Erythroblast (primary cell): ENCODE data around the gene KDR.

Experiments
- GATA1 ChIP-seq: IDR thresholded peaks from 2 replicates; pipeline ENCODE4 v1.6.1; 2011; ENCODE audit warnings: low read depth, mild to moderate bottlenecking, control low read depth, low read length, moderate library complexity
- POLR2A ChIP-seq: IDR thresholded peaks from 2 replicates; pipeline ENCODE4 v1.6.1; 2011; ENCODE audit warnings: mild to moderate bottlenecking, low read length

DNA sequence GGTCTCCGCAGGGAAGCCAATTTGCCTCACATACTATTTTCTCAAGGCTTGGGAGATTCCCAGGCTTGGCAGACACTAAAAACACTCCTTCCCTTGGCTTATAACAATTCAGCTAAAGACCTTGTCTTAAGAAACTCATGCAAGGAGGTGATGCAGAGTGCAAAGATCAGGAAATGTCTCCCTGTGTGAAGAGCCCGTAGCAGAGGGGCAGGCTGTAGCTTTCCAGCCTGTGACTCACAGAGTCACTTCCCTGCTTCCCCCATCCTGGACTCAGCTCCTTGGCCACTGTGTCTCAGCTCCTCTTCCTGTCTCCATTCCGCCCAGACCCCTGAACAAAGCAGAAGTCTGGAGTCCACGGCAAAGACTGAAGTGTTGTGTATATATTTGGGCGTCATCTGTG is 56.1 kb downstream of the KDR start:
- TF ChIP-seq POLR2A = no peak
- TF ChIP-seq GATA1 = no peak
